HepG2 (cell line): ENCODE data around the gene CCDC28A. TPM values are rescaled to one million over a fixed set of nuclear protein-coding genes. Genes with fewer than 3 reads are reported as not detected.

Source experiments
- ATF2 ChIP-seq: sonication (generic); formaldehyde crosslinking; IDR thresholded peaks from 2 replicates; pipeline ENCODE4 v1.4.0; 2020; ENCODE audit warnings: missing genetic modification reagents
- CHD2 ChIP-seq: IDR thresholded peaks from 2 replicates; pipeline ENCODE4 v1.6.1; 2011; ENCODE audit warnings: low read depth, low read length, improper control_type of control experiment
- EHMT2 ChIP-seq: fragments of 200-600 bp; sonication (generic); IDR thresholded peaks from 2 replicates; pipeline ENCODE4 v1.7.0; 2017; ENCODE audit warnings: antibody characterized with exemption, low read depth, low read length, borderline replicate concordance
- FOXO4 ChIP-seq: sonication (generic); formaldehyde crosslinking; conservative IDR thresholded peaks from 2 replicates; pipeline ENCODE4 v1.8.1; 2023; ENCODE audit warnings: missing genetic modification reagents
- HMGXB4 ChIP-seq, 2 experiments: sonication (generic) in 1 of 2; formaldehyde crosslinking in 1 of 2; IDR thresholded peaks; 2 replicates each; pipeline versions ENCODE4 v1.4.0 to v1.6.1; 2018 to 2020; ENCODE audit warnings: missing genetic modification reagents in 2 of 2, borderline replicate concordance in 1 of 2, low read depth in 1 of 2, mild to moderate bottlenecking in 1 of 2, missing biosample characterization in 1 of 2
- ISL2 ChIP-seq: sonication (generic); formaldehyde crosslinking; IDR thresholded peaks from 2 replicates; pipeline ENCODE4 v1.5.0; 2020; ENCODE audit warnings: missing genetic modification reagents
- KLF12 ChIP-seq: sonication (generic); formaldehyde crosslinking; IDR thresholded peaks from 2 replicates; pipeline ENCODE4 v1.4.0; 2020; ENCODE audit warnings: missing genetic modification reagents, borderline replicate concordance
- KLF6 ChIP-seq: IDR thresholded peaks from 2 replicates; pipeline ENCODE4 v1.8.0; 2016; ENCODE audit warnings: missing biosample characterization, missing genetic modification reagents
- PRDM4 ChIP-seq: sonication (generic); formaldehyde crosslinking; IDR thresholded peaks from 2 replicates; pipeline ENCODE4 v1.9.0; 2021; ENCODE audit warnings: missing genetic modification reagents, borderline replicate concordance
- TFE3 ChIP-seq: IDR thresholded peaks from 2 replicates; pipeline ENCODE4 v1.6.1; 2016
- ZBTB43 ChIP-seq: sonication (generic); formaldehyde crosslinking; conservative IDR thresholded peaks from 2 replicates; pipeline ENCODE4 v1.4.0; 2020; ENCODE audit warnings: missing genetic modification reagents
- ZNF20 ChIP-seq: sonication (generic); formaldehyde crosslinking; IDR thresholded peaks from 2 replicates; pipeline ENCODE4 v1.4.0; 2020; ENCODE audit warnings: mild to moderate bottlenecking, moderate library complexity, missing genetic modification reagents
- ZNF432 ChIP-seq: sonication (generic); formaldehyde crosslinking; IDR thresholded peaks from 2 replicates; pipeline ENCODE4 v1.5.0; 2020; ENCODE audit warnings: missing genetic modification reagents, mild to moderate bottlenecking, borderline replicate concordance
- ZNF562 ChIP-seq: sonication (generic); formaldehyde crosslinking; IDR thresholded peaks from 2 replicates; pipeline ENCODE4 v1.8.0; 2022; ENCODE audit warnings: missing genetic modification reagents, borderline replicate concordance
- polyA plus RNA-seq, 8 experiments: library from polyadenylated mRNA; depleted of rRNA in 3 of 8; stranded (reverse) in 7 of 8; unstranded in 1 of 8; fragments of >200 nt; fragmentation: Illumina TruSeq in 4 of 8; extraction: Trizol in 4 of 8; gene quantifications; 2 replicates each; pipeline versions ENCODE4 v1.2.1 to v1.2.3, GENCODE V29; 2011 to 2016; ENCODE audit warnings: low read depth in 4 of 8, missing spikeins in 1 of 8, mixed read lengths in 1 of 8; ENCODE audit not compliant: insufficient read depth in 1 of 8
- total RNA-seq, 5 experiments: library from RNA; depleted of rRNA; stranded (reverse); fragments of >200 nt; fragmentation: Illumina TruSeq; extraction: Trizol; gene quantifications; 2 replicates each; pipeline ENCODE4 v1.2.3, GENCODE V29; 2016; ENCODE audit warnings: low read depth in 1 of 5

The CCDC28A gene
- total and polyA plus RNA-seq, 2 of the 13 experiments (the other 11 are each of a cell fraction or from before 2014, with no cell fraction given) = 15.8 TPM

GRCh38 chr6:138814179-138814834, 40.7 kb downstream of the CCDC28A start (continued):
- peak; percentile 22; the same call in 1 of the 2 replicates for TF ChIP-seq ZBTB43 (CRISPR knock-in tag)
- peak; percentile 92 for TF ChIP-seq ATF2 (CRISPR knock-in tag)
- no peak for TF ChIP-seq PRDM4 (CRISPR knock-in tag)
- TF ChIP-seq ISL2 (CRISPR knock-in tag) = peak; percentile 88
- peak; percentile 71; the same call in 1 of the 2 replicates for TF ChIP-seq EHMT2
- TF ChIP-seq TFE3 (CRISPR knock-in tag) = 0 out of 2 replicates have a peak, but pooled peaks have one; percentile 17
- no peak for TF ChIP-seq CHD2
- no peak for TF ChIP-seq KLF12
- no peak for TF ChIP-seq FOXO4 (CRISPR knock-in tag)
- no peak for TF ChIP-seq KLF6
- TF ChIP-seq ZNF432 = no peak
- peak; percentile 21 to 50; a peak in 2 of 4 replicates for TF ChIP-seq HMGXB4 (CRISPR knock-in tag; IDR thresholded peaks at IDR 0.05; ENCODE audit: borderline replicate concordance in 1 of 2, low read depth in 1 of 2)
- no peak for TF ChIP-seq ZNF562 (CRISPR knock-in tag)
- no peak for TF ChIP-seq ZNF20 (CRISPR knock-in tag)
